NCI-H446 (cell line): ENCODE data around the gene PRELID1.

Source experiments
- DNase-seq, 2 experiments: peaks; one replicate each; lab custom pipeline; 2025; lab: John Stamatoyannopoulos, UW

The PRELID1 gene

GRCh38 chr5:177313561-177314259 lies 10.1 kb downstream of the PRELID1 start:
- no peak for DNase-seq

GRCh38 chr5:177314376-177315342 lies 11.1 kb downstream of the PRELID1 start:
- DNase-seq, result no peak

GRCh38 chr5:177315411-177315810 lies 11.8 kb downstream of the PRELID1 start:
- no peak for DNase-seq

- DNase-seq, result no peak
These were observed 12.4 kb downstream of the PRELID1 start for GRCh38 chr5:177316005-177316404.

GRCh38 chr5:177317959-177318377 lies 14.4 kb downstream of the PRELID1 start:
- peak; percentile 10 to 76 for DNase-seq

GRCh38 chr5:177319913-177320588 lies 16.5 kb downstream of the PRELID1 start:
- DNase-seq, result no peak

GRCh38 chr5:177320879-177321278 lies 17.3 kb downstream of the PRELID1 start:
- DNase-seq, result no peak

GRCh38 chr5:177325868-177326381 lies 22.3 kb downstream of the PRELID1 start:
- DNase-seq, result no peak

- no peak for DNase-seq
These were observed 24.2 kb downstream of the PRELID1 start for GRCh38 chr5:177327539-177328522.

- no peak for DNase-seq
These were observed 25.1 kb downstream of the PRELID1 start for GRCh38 chr5:177328545-177329231.

- no peak for DNase-seq
These were observed 26.3 kb downstream of the PRELID1 start for GRCh38 chr5:177329883-177330282.

GRCh38 chr5:177330991-177331842 lies 27.6 kb downstream of the PRELID1 start:
- no peak for DNase-seq

- no peak for DNase-seq
These were observed 28.7 kb downstream of the PRELID1 start for GRCh38 chr5:177332031-177332895.

GRCh38 chr5:177332896-177333260 lies 29.3 kb downstream of the PRELID1 start:
- no peak for DNase-seq

GRCh38 chr5:177333420-177334154 lies 30.0 kb downstream of the PRELID1 start:
- no peak for DNase-seq

GRCh38 chr5:177334155-177334551 lies 30.6 kb downstream of the PRELID1 start:
- no peak for DNase-seq

- DNase-seq, result no peak
These were observed 31.4 kb downstream of the PRELID1 start for GRCh38 chr5:177334781-177335700.
